IPS-NIHi7 (cell line): ENCODE measurements around the gene LSM7.

Source experiments
- DNase-seq: peaks from one replicate; pipeline ENCODE4 v3.0.0; 2012; ENCODE audit warnings: mixed read lengths; ENCODE audit errors: extremely low spot score

Gene LSM7

GRCh38 chr19:2278459-2279158, 49.8 kb downstream of the LSM7 start:
- DNase-seq = no peak

- DNase-seq = no peak
These were observed 51.2 kb downstream of the LSM7 start for GRCh38 chr19:2277138-2277537.

GRCh38 chr19:2276429-2276986, 51.9 kb downstream of the LSM7 start:
- no peak for DNase-seq

- DNase-seq = peak; percentile 17
These were observed 52.6 kb downstream of the LSM7 start for GRCh38 chr19:2275588-2276428.

- peak; percentile 83 for DNase-seq
These were observed 53.4 kb downstream of the LSM7 start for GRCh38 chr19:2274931-2275535.

GRCh38 chr19:2274185-2274711, 54.1 kb downstream of the LSM7 start:
- no peak for DNase-seq

- peak; percentile 93 for DNase-seq
These were observed 54.8 kb downstream of the LSM7 start for GRCh38 chr19:2273356-2274184.
